Measurements from ENCODE around the gene HPCA.

Gene HPCA

DNA sequence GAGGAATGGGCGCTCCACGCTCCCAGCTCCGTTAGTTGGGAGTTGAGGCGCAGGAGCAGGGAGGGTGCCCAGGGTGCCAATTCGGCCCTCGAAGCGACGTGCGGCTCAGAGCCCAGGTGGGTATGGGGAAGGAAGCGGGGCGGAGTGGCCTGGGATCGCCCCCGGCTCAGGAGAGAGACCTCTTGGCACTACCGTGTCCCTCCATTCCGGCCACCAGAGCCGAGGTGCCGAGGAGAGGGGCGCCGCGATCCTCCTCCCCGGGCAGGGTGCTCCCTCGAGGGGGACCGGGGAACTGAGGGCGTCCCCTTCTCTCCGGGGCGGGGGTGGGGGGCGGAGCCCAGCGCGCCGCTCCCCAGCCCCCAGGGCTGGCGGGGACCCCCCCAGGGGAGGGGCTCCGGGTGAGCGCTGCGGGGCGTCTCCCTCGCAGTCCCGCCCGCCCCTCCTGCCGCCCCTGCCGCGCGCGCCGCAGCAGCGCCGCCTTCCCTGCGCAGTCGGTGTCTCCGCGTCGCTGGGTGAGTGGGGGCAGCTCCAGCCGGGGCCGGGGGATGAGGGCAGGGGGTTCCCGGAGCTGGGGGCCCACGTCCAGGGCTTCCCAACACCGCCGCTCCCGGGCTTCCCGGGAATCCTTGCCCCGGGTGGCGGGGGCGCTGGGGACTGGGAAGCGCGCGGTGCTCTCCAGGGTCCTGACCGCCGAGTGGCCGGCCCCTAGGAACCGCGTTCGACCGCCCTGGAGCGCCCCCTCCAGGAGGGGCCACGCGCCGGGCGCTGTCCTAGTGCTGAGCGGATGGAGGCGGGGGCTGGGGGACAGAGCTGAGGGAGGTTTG lies at the start of gene HPCA:
HPCA (plus strand) TSS at position 488 of the 824 bp plus-strand sequence. CDS start 2,408 bp downstream, outside the sequence.
- DNase-seq (ENCODE audit: low spot score): peak; percentile 75

DNA sequence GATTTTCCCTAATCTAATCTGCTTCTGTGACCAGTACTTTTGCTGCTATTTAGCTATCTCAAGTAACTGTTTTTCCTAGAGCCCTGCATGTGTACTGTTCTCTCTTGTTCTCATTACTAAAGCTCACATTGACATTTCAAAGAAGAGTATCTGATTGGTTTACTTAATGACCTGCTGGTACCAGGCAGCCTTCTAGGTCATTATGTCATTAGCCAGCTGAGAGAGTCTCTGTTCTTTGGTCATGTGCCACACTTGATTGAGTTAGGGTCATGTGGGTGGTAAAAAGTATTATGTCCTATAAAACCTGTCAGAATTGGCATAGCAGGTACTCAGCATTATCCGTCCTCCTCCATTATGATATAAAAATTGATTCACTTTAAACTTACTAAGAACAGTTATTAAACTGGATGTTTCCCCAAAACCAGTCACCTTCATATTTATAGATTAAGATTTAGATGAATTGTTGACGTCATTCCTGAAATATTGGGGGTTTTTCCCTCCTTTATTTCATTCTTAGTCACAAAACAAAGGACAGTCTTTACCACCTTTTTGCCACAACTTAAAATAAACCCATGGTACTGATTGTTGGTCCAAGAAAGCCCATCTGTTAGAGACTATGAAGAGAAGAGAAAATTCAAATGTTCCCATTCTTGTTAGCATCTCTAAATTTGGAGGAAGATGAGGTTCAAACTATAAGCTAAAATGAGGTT lies 37.8 kb upstream of the HPCA start:
- no peak for DNase-seq (ENCODE audit: low spot score)

More for the DNA sequence above, at the start of gene HPCA:
- TF ChIP-seq, protein P1, sequence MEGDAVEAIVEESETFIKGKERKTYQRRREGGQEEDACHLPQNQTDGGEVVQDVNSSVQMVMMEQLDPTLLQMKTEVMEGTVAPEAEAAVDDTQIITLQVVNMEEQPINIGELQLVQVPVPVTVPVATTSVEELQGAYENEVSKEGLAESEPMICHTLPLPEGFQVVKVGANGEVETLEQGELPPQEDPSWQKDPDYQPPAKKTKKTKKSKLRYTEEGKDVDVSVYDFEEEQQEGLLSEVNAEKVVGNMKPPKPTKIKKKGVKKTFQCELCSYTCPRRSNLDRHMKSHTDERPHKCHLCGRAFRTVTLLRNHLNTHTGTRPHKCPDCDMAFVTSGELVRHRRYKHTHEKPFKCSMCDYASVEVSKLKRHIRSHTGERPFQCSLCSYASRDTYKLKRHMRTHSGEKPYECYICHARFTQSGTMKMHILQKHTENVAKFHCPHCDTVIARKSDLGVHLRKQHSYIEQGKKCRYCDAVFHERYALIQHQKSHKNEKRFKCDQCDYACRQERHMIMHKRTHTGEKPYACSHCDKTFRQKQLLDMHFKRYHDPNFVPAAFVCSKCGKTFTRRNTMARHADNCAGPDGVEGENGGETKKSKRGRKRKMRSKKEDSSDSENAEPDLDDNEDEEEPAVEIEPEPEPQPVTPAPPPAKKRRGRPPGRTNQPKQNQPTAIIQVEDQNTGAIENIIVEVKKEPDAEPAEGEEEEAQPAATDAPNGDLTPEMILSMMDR (IDR thresholded peaks at IDR 0.05; ENCODE audit: extremely low read depth, missing control alignments): peak; percentile 35

DNA sequence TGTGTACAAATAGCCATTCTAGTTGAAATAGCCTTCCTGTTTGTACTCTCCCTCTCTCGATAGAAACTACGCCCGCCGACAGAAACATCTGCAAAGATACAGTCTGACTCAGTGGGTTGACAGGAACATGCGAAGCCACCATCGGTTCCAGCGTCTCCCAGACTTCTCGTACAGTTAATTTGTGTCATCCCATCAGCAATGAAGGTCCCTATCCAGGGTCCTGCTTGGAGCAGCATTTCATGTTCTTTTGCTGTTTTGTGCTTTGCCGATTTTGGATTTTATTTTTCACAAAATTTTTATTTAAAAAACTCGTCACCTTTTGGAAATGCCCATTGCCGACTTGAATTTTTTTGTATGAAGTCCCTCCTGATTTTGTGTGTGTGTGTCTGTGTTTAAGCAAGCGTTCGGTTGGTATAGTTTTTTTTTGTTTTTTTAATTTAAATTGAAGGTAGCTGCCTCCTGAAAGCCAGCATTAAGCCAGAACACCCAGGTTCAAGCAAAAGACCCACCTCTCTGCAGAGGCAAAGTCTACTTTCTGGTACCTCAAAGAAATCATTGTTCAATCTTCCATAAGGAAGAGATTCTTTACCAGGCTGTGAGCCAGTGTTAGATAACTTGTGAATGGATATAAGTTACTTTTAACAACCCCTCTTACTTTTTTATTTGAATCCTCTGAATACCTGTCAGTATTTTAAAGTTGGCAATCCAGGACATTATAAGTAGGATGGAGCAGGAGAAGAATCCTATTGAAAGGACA lies 30.3 kb upstream of the HPCA start:
- TF ChIP-seq, protein P1 (IDR thresholded peaks at IDR 0.05; ENCODE audit: extremely low read depth, missing control alignments): no peak
- no peak for DNase-seq (ENCODE audit: low spot score)

More for the DNA sequence above, 37.8 kb upstream of the HPCA start:
- TF ChIP-seq, protein P1 (IDR thresholded peaks at IDR 0.05; ENCODE audit: extremely low read depth, missing control alignments): no peak

DNA sequence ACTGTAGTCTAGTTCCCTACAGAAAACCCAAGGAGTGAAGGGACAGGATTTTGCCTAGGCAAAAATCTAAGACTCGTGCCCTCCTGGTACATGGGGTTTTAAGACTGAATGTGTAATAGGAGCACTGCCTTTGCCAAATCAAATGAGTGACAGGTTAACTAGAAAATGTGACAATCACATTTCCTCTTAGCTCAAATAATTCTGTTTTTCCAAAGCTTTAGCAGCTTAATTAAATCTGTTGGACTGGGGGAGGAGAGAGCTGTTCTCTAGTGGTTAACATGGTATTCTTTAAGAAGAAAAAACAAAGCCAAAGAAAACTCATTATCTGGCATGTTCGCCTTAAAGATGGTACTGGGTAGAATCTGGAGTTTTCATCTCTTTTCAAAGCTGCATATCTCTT lies 28.2 kb upstream of the HPCA start:
- no peak for DNase-seq (ENCODE audit: low spot score)
- TF ChIP-seq, protein P1 (IDR thresholded peaks at IDR 0.05; ENCODE audit: extremely low read depth, missing control alignments): no peak

DNA sequence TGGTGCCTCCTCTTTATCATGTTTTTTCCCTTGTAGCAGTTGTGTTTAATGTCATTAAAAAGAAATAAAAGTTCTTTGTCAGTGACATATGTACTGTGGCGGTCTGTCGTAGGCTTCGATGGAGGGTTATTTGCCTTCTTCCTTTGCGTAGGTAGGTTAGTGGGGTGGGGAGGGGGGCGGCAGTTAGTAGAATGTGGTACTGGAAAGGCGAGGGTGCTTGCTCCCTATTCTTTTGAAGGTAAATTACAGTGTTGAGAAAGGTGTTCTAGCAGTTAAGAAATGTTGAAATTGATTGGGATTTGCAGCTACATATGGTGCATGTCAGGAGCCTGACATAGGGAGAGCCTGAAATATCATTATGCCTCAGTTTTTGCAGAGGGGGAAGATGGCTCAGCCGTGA lies 27.5 kb upstream of the HPCA start:
- TF ChIP-seq, protein P1 (IDR thresholded peaks at IDR 0.05; ENCODE audit: extremely low read depth, missing control alignments): no peak
- no peak for DNase-seq (ENCODE audit: low spot score)

DNA sequence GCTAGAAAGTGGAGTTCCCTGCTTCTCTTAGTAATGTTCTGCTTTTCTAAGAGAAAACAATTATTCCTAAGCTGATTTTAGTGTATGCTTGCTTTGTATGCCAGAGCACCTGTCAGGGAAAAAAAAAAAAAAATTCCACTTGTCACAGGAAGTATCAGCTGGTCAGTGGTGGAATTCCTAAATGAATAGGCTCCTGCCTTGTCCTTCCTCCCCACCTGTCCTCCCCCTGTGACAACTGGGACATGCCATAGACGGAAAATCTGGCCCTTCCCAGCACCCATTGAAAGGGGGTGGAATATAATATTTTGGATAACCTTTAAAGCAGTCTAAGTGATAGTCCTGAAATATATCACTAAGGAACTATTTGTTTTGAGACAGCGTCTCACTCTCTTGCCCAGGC lies 26.4 kb upstream of the HPCA start:
- TF ChIP-seq, protein P1 (IDR thresholded peaks at IDR 0.05; ENCODE audit: extremely low read depth, missing control alignments): no peak
- no peak for DNase-seq (ENCODE audit: low spot score)

Measured in GM20000 (cell line).